Urothelium cell line (cell line): Measurements from ENCODE around the gene PAM.

Experiments used
- DNase-seq: peaks from one replicate; pipeline ENCODE4 v3.0.0; 2011; ENCODE audit warnings: low spot score, mixed read lengths
- FAIRE-seq: peaks from 2 replicates; lab custom pipeline; 2011; peaks lifted over from hg19 to GRCh38; lab: Jason Lieb, UNC

The PAM gene

DNA sequence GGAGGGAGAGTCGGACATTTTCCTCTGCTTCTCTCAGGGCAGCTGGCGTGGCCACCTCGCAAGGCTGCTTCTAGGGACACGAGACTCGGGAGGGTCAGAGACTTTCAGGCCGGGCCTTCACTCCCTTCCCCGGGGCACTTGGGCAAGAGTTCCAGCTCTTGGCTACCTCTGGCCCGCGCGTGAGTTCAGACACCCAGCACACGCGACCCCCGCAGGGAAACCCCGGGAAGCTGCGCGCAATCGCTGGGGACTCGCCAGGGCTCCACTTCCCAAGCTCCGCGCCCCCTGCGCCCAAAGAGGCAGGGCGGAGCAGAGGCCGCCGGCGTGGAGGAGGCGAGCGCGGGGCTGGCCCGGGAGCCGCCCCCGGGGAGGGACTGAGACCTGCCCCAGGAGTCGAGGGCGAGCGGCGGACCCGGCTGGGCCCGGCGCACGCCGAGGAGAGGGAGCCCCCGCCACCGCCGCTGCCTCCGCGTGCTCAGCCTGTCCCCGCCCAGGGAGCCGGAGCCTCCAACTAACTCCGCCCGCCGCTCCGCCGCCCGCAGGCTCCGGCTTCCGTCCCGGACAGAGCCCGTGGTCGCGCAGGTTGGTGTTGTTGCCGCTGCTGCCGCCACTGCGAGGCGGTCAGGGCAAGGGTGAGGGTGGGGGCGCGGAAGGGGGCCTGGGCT lies at the start of gene PAM:
Gene PAM, plus strand, starts transcription at position 539 of the 665 bp plus-strand sequence. CDS start 110,891 bp downstream, outside the sequence.
- FAIRE-seq (no peak), DNase-seq (peak; percentile 88)

DNA sequence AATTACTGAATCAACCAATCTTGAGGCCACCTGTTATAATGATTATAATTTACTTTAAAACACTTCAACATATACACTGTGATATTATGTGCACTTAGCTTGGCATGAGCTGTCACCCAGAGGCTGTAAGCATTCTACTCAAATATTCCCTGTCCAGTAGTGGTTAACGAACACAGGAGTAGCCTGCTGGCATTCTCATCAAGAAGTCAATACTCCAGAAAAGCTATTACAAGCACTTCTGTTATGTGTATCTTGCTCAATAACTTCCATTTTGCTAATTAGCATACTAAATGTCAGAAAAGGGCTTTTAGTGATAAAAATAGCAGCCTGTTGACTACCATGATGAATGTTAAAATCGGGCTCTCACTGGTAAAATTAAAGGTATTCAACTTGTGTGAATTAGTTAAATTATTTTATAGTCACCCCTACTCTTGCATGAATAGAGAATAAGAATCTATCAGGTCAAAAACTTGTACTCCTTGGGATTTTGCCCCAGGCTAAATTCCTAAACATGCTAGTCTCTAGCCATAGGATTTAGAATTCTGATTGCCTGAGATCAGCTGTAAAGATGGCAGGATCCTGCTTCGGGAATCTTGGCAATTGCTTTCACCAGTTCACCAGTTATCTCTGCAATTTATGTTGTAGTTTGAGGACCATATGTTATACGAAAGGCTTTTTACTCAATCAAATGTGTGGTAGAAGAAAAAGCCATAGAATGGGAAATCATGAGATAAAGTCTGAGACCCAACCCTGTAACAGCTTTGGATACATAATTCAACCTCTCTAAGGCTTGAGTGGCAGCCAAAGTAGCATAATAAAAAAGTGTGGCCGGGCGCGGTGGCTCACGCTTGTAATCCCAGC lies 43.4 kb upstream of the PAM start:
- FAIRE-seq (no peak), DNase-seq (no peak)

DNA sequence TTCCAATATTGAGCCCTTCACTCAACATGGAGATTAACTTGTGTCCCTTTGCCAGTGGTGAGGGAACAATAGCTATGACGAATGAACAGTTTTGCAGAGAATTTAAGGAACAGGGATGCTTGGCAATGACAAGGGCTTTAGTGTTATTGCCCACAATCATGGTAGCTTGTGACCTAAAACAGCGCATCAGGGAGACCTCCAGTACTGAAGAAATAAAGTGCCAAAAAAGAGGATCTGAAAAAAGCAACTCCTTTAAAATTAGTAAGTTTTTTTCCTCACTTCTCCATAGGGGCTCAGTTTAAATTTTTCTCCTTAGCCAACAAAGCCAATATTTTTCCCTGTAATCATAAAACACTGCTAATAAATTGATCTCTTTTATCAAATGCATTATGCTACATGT lies 41.8 kb upstream of the PAM start:
- no peak for FAIRE-seq
- DNase-seq, result no peak

DNA sequence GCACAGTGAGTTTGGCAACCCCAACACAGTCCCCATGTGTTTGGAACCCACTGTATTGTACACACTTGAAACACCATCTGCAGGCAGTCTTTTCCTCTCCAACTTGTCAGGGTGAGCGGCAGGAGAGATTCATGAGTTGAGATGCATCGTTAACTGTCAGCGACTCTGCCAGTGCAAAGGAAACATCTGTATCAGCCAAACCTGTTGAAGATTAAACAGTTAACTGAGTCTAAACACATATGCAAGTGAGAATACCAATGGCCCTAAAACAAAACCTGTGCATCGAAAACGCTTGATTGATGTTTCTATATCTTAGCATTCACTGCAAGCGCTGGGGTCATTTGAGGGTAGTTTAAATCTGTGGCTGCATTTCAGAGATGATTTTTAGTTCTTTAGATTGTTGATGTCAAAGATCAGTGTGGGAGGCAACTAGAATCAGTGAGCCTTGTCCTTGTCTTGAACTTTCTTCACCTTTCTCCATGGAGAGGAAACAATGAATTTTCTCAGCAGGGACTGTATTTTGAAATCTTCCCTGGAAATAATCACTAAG lies 41.3 kb upstream of the PAM start:
- DNase-seq, result no peak
- FAIRE-seq, result no peak

DNA sequence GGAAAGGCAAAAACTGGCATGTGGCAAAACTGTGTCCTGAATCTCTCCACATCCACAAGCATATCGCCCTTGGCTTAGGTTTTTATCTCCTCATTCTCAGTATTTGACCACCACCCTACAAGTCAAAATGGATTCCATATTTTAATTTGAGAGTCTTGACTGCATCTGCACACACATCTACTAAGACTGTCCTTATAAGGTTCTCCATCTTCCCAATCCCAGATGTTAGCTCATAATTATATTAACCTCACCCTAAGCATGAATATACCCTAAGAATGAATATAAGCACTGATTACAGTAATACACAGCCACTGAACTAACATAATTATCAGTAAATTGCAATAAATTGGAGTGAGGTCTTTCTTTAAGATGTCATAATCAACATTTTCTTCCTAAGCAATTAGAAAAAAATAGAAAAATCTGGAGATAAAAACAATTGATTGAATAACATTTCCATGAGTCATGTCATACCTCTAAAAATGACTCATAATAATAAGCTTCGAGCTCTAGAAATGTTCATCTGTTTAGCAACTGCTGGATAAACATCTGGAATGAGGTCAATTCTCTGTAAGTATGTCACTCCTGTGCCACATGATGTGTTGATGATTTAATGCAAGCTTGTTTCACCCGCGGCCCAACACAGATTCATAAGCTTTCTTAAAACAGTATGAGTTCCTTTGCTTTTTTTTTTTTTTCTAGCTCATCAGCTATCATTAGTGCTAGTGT lies 39.9 kb upstream of the PAM start:
- DNase-seq, result peak; percentile 47
- FAIRE-seq, result no peak

DNA sequence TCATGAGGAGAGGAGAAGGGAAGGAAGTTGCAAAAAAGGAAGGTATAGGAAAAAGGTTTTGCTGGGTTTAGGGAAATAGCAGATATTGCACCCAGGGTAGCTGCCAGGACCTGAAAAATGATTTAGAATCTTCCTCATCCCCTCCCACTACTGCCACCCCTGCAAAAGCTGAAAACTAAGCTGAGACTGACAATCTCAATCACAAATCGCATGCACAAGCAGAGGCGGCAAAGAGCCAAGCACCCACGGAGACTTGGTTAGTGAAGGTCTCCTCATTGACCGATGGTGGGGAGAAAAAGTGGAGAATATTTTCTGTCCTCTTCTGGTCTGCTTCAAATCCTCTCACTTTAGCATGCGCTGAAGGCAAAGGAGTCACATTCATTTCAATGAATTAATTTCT lies 39.1 kb upstream of the PAM start:
- DNase-seq, result no peak

DNA sequence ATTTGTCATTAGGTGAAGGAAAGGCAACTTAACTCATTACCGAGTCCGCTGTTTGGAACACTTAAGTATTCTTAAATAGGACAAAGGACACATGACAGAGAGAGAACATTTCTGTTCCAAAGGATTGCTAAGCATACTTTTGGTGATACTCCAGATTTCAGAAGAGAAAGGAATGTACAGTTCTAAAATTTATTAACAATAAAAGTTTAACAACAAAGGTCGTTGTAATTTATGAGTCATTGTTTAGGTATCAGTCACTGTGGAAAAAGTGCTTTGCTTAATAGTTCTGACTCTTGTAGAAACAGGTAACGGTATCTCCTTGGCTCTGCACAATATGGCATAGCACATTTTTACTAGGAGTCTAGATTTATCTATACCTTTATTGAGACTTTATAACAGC lies 36.3 kb upstream of the PAM start:
- peak; percentile 17 for DNase-seq
- no peak for FAIRE-seq

More for the DNA sequence above, 39.1 kb upstream of the PAM start:
- FAIRE-seq, result no peak

DNA sequence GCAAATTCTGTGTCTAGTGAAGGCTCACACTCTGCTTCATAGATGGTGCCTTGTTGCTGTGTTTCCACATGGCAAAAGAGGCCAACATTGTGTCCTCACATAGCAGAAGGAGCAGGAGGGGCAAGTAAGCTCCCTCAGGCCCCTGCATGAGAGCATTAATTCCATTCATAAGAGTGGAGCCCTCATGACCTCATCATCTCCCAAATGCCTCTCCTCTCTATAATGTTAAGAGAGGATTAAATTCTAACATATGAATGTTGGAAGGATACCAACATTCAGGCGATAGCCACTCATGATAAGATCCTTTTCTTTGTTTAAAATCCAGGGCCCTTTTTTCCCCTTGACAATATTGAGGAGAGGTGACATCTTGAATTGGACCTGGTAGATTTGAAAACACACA lies 35.2 kb upstream of the PAM start:
- no peak for DNase-seq
- FAIRE-seq, result no peak

DNA sequence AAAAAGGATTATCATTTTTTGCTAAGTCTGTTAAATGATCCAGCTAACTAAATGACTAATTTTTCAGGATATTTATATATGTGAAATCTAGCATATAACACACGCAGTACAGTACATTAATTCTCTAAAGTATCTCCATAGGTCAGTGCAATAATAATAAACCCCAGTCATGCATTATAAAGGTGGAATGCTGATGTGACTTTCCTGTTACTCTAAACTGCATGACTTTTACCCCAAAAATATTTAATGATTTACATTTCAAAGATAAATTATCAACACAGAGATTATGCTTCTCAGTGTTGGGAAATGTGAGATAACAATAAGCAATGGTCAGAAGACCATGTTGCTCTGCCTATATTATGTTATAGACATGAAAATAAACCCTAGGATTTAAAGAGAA lies 34.1 kb upstream of the PAM start:
- DNase-seq (no peak), FAIRE-seq (no peak)

DNA sequence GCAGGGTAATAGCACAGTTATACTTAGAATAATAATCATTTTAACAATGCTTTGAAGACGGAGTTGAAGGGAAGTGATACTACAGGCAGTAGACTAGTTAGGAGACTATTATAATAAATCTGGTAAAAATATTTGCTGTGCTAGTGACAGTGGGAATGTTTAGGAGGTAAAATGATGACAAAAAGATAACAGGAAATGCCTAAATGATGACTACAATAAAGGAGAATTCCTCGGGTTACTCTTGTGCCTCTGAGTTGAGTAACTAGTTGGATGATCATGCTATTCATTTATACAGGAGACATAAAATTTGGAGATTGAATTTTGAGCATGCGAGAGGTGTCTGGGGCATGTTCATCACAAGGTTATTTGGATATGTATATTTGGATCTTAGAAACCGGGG lies 32.2 kb upstream of the PAM start:
- DNase-seq (peak; percentile 18), FAIRE-seq (no peak)

DNA sequence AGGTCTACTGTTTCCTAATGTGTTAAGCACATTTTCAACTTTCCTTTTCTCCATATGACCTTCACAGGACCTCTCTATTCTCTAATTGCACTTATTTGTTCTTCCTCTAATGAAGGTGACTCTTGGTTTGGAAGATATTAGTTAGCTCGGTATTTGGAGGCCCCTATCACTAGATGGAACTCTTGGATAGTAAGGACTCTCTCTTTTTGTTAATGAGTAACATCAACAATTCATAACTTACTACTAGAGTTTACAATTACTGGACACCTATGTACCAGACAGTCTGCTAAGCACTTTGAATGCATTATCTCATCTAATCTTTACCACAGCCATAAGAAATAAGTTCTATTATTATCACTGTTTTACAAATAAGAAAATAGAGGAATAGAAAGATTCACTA lies 23.4 kb upstream of the PAM start:
- FAIRE-seq, result no peak
- no peak for DNase-seq

DNA sequence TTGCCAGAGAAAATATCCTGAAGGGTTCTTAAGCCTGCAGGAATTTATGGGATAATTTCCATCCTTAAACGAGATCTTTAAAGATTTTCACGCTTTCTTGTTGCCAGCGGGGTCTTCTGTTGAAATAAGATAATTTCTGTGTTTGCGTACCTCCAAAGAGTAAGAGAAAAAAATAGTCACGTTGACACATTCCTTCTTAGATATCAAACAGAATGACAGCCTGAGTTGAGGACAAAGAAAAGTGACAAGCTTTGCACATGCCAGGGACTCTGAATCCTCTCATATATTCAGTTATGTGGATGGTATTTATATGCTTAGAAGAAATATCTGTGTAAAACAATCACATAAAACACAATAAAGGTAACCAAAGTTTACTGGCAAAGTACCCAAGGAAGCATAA lies 21.6 kb upstream of the PAM start:
- no peak for DNase-seq
- no peak for FAIRE-seq

DNA sequence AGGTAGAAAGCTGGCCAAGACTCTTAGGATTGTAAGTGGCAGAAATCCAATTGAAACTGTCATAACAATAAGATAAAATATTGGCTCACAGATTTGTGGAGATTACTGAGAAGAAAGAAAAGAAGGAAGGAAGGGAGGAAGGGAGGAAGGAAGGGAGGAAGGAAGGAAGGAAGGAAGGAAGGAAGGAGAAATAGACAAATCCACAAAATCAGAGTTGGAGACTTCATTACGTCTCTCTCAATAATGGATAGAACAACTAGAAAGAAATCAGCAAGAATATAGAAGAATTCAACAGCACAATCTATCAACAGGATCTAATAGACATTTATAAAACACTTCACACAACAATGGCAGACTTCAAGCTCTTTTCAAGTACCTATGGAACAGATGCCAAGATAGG lies 17.9 kb upstream of the PAM start:
- DNase-seq (no peak), FAIRE-seq (no peak)

DNA sequence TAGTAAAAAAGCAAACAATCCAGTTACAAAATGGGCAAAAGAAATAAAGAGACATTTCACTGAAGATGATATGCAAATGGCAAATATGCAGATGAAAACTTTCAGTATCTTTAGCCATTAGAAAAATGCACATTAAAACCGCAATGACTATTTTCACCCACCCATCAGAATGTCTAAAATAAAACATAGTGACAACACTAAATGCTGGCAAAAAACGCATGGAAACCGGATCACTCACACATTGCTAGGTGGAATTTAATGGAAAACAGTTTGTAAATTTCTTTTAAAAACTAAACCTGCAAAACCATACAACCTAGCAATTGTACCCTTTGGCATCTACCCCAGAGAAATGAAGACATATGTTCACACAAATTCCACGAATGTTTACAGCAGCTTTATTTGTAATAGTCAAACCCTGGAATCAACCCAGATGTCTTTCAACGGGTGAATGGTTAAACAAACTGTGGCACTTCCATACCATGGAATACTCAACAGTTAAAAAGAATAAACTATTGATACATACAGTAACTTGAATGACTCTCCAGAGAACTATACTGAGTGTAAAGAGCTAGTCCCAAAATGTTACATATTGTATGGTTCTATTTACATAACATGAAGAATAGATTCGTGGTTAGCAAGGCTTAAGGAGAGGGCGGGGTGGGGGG lies 17.2 kb upstream of the PAM start:
- DNase-seq (no peak), FAIRE-seq (no peak)

DNA sequence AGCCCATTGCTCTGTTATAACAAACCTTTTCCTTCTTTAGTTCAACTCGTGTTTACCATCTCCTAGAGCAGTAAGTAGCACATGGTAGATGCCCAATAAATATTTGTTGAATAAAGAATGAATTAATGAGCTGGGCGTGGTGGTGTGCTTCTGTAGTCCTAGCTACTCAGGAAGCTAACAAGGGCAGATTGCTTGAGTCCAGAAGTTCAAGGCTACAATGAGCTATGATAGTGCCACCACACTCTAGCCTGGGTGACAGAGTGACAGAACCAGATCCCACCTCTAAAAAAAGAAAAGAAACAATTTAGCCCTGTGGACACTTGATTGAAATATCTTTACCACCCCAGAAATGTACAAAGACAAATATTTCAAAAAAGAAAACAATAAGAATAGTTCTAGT lies 14.6 kb upstream of the PAM start:
- DNase-seq, result no peak
- FAIRE-seq, result no peak

DNA sequence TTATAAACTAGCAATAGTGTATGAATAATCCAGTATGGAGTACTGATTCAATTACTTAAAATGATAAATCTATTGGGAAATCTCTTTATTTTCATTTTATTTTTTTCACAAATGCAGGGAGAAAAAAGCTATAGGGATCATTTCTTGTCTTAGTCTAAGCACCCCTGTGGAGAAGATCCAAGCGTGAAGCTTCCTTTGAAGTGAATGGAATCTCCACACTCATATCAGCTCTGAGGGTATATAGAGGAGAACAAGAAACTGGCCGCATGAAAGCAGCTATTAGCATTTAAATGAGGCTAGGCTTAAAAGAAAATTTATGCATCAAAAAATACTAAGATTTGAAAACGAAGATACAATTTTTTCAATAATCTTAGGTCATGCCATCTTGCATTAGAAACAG lies 12.9 kb upstream of the PAM start:
- FAIRE-seq, result no peak
- DNase-seq, result no peak

DNA sequence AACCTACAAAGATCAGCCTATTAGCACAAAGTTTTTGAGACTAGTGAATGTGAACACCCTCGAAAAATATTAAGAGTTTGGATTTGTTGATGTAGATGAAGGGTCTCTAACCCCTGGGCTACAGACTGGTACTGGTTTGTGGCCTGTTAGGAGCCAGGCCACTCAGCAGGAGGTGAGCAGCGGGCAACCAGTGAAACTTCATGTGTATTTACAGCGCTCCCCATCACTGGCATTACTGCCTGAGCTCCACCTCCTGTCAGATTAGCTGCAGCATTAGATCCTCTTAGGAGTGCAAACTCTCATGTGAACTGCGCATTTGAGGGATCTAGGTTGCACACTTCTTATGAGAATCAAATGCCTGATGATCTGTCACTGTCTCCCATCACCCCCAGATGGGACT lies 11.2 kb upstream of the PAM start:
- FAIRE-seq (no peak), DNase-seq (no peak)

DNA sequence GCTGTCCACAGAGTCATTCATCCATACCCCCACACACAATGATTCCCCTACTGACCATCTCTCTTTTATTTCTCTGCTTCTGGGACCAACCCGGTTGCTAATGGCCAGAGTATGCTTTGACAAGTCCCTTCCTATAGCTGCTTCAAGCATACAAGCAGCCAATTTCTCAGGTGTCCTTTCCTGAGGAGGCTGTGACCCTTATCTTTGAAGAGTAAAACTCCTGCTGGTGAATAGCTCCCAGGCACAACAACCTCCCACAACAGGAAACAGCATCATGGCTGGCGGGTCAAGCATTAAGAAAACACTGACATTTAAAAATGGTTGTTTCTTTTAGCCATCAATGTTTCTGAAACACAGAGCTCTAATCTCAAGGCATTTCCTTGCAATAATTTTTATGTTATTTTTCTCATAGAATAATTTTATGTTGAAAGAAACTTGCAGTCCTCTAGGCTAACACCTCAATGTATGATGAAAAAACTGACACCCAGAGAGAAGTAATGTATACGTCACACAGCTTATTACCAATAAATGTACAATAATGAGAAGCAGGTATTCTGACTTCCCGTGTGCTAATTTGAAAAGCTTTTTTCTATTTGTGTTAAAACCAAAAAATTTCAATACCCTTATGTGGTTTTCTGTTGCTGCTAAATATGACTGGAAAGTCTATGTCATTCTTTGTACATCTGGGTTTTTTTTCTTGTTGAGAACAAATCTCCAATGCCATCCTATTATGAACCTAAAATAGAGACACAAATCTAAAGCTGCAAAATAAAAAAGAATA lies 7.5 kb upstream of the PAM start:
- no peak for DNase-seq
- FAIRE-seq, result no peak

DNA sequence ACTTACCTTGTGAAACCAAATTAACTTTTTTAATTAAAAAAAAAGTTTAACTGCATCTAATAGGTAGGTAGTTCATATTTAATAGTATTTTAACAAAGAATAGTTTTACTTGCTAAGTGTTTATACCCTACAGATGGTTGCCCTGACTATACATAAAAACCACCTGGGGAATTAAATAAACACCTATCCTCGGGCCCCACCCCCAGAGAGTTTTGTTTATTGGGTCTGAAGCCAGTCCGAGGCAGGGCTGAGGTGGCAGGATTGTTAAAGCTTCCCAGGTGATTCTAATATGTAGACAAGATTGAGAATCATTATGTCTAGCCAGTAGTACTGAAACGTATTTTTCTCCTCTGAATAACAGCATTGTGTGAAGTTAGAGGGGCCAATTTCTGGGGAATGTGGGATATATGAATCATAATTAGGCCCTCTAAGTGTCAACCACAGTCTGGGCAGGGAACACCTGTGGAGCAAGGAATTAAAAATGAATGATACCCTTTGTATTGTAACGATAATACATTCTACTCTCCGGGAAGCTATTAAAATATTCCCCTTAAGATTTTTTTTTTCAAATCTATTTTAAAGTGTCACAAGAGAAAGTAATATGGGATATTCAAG lies 5.6 kb upstream of the PAM start:
- DNase-seq (peak; percentile 40), FAIRE-seq (no peak)
